Mucosa of descending colon (tissue), 3 donors: Measurements from ENCODE around the gene AVPR2. TPM values are rescaled to one million over a fixed set of nuclear protein-coding genes. Genes with fewer than 3 reads are reported as not detected.

Source experiments
- ATAC-seq: fragments of 200-7000 bp; cut with Tn5 transposase; one replicate; pipeline ENCODE4 v1.9.1; 2020; ENCODE audit warnings: mild to moderate bottlenecking, moderate library complexity
- DNase-seq, 3 donors: peaks; one replicate each; pipeline ENCODE4 v3.0.0-alpha.2; 2020
- H3K36me3 ChIP-seq: fragments of 200-600 bp; one replicate; pipeline ENCODE4 v1.8.0; 2021; ENCODE audit warnings: low read depth, mild to moderate bottlenecking
- H3K4me1 ChIP-seq: fragments of 200-600 bp; one replicate; pipeline ENCODE4 v1.8.0; 2021; ENCODE audit warnings: low read depth, mild to moderate bottlenecking
- H3K4me3 ChIP-seq: fragments of 200-600 bp; one replicate; pipeline ENCODE4 v1.8.0; 2021; ENCODE audit warnings: mild to moderate bottlenecking
- H3K9me3 ChIP-seq: fragments of 200-600 bp; one replicate; pipeline ENCODE4 v1.8.0; 2021; ENCODE audit warnings: mild to moderate bottlenecking
- CTCF ChIP-seq: fragments of 200-600 bp; IDR thresholded peaks from one replicate; pipeline ENCODE4 v1.8.0; 2022; ENCODE audit warnings: antibody characterized with exemption, mild to moderate bottlenecking
- intact Hi-C, 2 donors: fragments of 100-400 bp; cut with DNase I in 1 of 2; cut with micrococcal nuclease in 1 of 2; formaldehyde crosslinking; loops; one replicate each; pipeline versions ENCODE4 v1.11.0 to v1.11.1; 2022; cut with DNase I, micrococcal nuclease
- total RNA-seq, 3 donors: library from RNA; stranded (reverse); fragmentation: NEBNext Ultra II Directional in 2 of 3; extraction: Animal tissue kit (Norgen Biotek cat#: 25700) in 2 of 3; gene quantifications; one replicate each; pipeline versions ENCODE4 v1.2.1 to v1.2.4, GENCODE V29; 2021 to 2023
- donor health status: DM: no; HTN: no; CAD: no; lungs with moderate emphysema.
- donor health status: DM: no; HTN: no; CAD: no.
- donor health status: DM: no; HTN: yes; CAD: no.

Gene AVPR2
- total RNA-seq, 3 donors from 2014 or later = 0.43 to 0.78 (median 0.54) TPM

DNA sequence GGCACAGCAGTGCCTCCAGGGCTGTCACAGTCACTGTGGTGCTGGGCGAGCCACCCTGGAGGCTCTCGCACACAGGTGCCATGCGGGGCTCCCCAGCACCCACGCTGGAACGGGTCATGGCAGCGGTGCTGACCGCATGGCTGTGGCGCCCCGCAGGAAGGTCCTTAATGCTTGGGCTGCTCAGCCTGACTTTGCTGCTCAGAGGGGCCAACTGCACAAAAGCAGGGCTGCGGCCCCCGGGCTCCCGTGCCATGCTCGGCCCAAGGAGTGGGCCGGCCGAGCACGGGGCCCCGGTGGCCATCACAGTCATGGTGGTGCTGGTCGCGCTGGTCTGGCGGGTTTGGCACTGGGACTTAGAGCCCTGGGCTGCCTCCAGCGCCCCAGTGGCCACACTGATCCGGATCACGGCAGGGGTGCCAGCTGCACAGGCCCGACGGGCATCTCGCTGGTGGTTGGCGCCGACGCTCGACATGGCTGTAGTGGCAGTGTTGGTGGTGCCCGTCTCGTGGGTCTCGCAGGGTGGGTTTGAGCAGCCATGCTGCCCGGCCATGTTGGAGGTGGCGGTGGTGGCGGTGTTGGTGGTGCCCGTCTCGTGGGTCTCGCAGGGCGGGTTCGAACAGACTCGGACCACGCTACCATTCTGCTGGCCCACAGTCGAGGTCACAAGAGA lies 50.2 kb downstream of the AVPR2 start:
- Histone ChIP-seq H3K9me3 (no peaks in the 10 kb centered on the region), H3K4me3 (no peak overlapping the region), H3K36me3 (no peaks in the 10 kb centered on the region), H3K4me1 (no peaks in the 10 kb centered on the region)
- ATAC-seq = peak; percentile 2
- no peak for TF ChIP-seq CTCF
- no peak for DNase-seq
- intact Hi-C loops = loop anchor here in 1 of 2 donors (10.0 kb wide), 1 partner anchor 190 kb away; the partner anchor contains the start of gene PLXNB3

- intact Hi-C loops = loop anchor here in 1 of 2 donors (10.0 kb wide), 1 partner anchor 190 kb away; the partner anchor contains the start of gene PLXNB3
- Histone ChIP-seq H3K4me1 (no peaks in the 10 kb centered on the region), H3K36me3 (no peaks in the 10 kb centered on the region), H3K4me3 (no peak overlapping the region), H3K9me3 (no peaks in the 10 kb centered on the region)
- DNase-seq (no peak), ATAC-seq (no peak)
- no peak for TF ChIP-seq CTCF
These were observed 50.8 kb downstream of the AVPR2 start for GRCh38 chrX:153955228-153955732.

DNA sequence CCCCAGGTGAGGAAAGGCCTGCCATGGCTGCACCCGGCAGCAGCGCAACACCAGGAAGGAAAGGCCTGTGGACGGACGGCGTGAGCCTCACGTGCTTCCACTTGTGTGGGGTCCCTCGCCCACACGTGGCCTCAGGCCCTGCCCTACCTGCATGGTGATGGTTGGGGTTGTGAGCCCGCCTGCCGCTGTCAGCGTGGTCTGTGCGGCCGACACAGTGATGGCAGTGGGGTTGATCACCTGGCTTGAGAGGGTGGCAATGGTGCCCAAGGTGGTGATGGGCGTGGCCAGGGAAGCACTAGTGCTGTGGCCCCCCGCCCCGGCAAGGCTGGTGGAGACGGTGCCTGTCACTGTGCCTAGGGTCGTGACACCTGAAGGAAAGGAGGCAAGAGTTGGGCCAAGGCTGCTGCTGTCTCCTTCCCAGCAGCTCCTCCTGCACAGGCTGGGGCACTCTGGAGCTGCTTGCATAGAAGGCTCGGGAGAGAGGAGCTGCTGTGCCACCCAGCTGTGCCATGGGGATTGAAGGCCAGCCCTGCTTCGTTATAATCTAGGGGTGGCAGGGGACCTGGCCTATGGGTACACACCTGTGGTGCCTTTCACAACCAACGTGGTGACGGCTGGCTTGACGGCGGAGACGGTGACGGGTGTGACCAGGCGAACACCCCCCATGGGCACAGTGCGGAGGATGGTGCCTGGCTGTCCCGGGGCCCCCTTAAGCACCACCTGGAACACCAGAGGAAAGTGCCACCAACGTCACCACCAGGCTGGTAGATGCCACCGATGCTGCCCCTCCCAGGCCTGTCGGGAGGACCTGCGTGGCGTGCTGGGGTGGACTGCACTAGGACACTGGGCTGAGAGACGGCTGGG lies 51.8 kb downstream of the AVPR2 start:
- Histone ChIP-seq H3K4me1 (no peaks in the 10 kb centered on the region), H3K9me3 (no peaks in the 10 kb centered on the region), H3K36me3 (no peaks in the 10 kb centered on the region), H3K4me3 (no peak overlapping the region)
- DNase-seq = no peak
- ATAC-seq = no peak
- intact Hi-C loops = loop anchor here in 1 of 2 donors (10.0 kb wide), 1 partner anchor 191 kb away; the partner anchor contains the start of gene PLXNB3
- no peak for TF ChIP-seq CTCF

Other genes starting within 250 kb of the AVPR2 start
- 10 to 100 TPM in 1 of 3 donors, 1 to 10 TPM in 2; 4.6 to 63.0 (median 5.5) TPM for gene PNCK, start 230.9 kb upstream of the AVPR2 start, total RNA-seq
- 100 to 1,000 TPM; 214 to 313 (median 251) TPM for gene SLC6A8, start 216.7 kb upstream of the AVPR2 start, total RNA-seq
- gene BCAP31, start 180.3 kb upstream of the AVPR2 start, total RNA-seq = 100 to 1,000 TPM; 158 to 209 (median 181) TPM
- 10 to 100 TPM; 13.0 to 27.3 (median 13.0) TPM for gene ABCD1, start 179.8 kb upstream of the AVPR2 start, total RNA-seq
- 10 to 100 TPM in 1 of 3 donors, 1 to 10 TPM in 2; 3.0 to 44.9 (median 3.3) TPM for gene PLXNB3, start 140.4 kb upstream of the AVPR2 start, total RNA-seq
- gene SRPK3, start 123.6 kb upstream of the AVPR2 start, total RNA-seq = 1 to 10 TPM in 2 of 3 donors, under 1 TPM in 1; 0.55 to 4.6 (median 1.0) TPM
- gene IDH3G, start 110.3 kb upstream of the AVPR2 start, total RNA-seq = 10 to 100 TPM; 57.8 to 89.9 (median 79.3) TPM
- 100 to 1,000 TPM; 129 to 297 (median 174) TPM for gene SSR4, start 110.0 kb upstream of the AVPR2 start, total RNA-seq
- 10 to 100 TPM in 1 of 3 donors, 1 to 10 TPM in 2; 1.5 to 24.2 (median 2.8) TPM for gene PDZD4, start 74.1 kb upstream of the AVPR2 start, total RNA-seq
- gene L1CAM, start 18.5 kb upstream of the AVPR2 start, total RNA-seq = 10 to 100 TPM in 1 of 3 donors, 1 to 10 TPM in 2; 3.0 to 66.9 (median 7.0) TPM
- gene ARHGAP4, start 21.6 kb downstream of the AVPR2 start, total RNA-seq = 10 to 100 TPM; 35.0 to 47.8 (median 36.7) TPM
- 10 to 100 TPM; 52.2 to 72.3 (median 68.9) TPM for gene NAA10, start 30.4 kb downstream of the AVPR2 start, total RNA-seq
- 10 to 100 TPM in 2 of 3 donors, 1 to 10 TPM in 1; 3.5 to 21.2 (median 10.2) TPM for gene RENBP, start 40.0 kb downstream of the AVPR2 start, total RNA-seq
- 10 to 100 TPM; 36.3 to 56.5 (median 48.2) TPM for gene HCFC1, start 67.1 kb downstream of the AVPR2 start, total RNA-seq
- 1 to 10 TPM; 4.8 to 7.9 (median 7.8) TPM for gene TMEM187, start 68.1 kb downstream of the AVPR2 start, total RNA-seq
- 10 to 100 TPM; 66.5 to 96.0 (median 85.2) TPM for gene IRAK1, start 115.2 kb downstream of the AVPR2 start, total RNA-seq
- gene MECP2, start 193.0 kb downstream of the AVPR2 start, total RNA-seq = 10 to 100 TPM; 33.5 to 55.6 (median 35.6) TPM
- gene OPN1LW, start 239.6 kb downstream of the AVPR2 start, total RNA-seq = not detected